HCEC 1CT (cell line): Measurements from ENCODE around the gene CCPG1.
"Not testable (repeated sequence)": the region's sequence is repeated elsewhere in the genome, so short reads cannot be mapped to it uniquely, and the experiment has no call there.

Experiments used
- DNase-seq: peaks from one replicate; pipeline ENCODE4 v3.0.0-alpha.2; 2017

The CCPG1 gene, protein sequence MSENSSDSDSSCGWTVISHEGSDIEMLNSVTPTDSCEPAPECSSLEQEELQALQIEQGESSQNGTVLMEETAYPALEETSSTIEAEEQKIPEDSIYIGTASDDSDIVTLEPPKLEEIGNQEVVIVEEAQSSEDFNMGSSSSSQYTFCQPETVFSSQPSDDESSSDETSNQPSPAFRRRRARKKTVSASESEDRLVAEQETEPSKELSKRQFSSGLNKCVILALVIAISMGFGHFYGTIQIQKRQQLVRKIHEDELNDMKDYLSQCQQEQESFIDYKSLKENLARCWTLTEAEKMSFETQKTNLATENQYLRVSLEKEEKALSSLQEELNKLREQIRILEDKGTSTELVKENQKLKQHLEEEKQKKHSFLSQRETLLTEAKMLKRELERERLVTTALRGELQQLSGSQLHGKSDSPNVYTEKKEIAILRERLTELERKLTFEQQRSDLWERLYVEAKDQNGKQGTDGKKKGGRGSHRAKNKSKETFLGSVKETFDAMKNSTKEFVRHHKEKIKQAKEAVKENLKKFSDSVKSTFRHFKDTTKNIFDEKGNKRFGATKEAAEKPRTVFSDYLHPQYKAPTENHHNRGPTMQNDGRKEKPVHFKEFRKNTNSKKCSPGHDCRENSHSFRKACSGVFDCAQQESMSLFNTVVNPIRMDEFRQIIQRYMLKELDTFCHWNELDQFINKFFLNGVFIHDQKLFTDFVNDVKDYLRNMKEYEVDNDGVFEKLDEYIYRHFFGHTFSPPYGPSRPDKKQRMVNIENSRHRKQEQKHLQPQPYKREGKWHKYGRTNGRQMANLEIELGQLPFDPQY

DNA sequence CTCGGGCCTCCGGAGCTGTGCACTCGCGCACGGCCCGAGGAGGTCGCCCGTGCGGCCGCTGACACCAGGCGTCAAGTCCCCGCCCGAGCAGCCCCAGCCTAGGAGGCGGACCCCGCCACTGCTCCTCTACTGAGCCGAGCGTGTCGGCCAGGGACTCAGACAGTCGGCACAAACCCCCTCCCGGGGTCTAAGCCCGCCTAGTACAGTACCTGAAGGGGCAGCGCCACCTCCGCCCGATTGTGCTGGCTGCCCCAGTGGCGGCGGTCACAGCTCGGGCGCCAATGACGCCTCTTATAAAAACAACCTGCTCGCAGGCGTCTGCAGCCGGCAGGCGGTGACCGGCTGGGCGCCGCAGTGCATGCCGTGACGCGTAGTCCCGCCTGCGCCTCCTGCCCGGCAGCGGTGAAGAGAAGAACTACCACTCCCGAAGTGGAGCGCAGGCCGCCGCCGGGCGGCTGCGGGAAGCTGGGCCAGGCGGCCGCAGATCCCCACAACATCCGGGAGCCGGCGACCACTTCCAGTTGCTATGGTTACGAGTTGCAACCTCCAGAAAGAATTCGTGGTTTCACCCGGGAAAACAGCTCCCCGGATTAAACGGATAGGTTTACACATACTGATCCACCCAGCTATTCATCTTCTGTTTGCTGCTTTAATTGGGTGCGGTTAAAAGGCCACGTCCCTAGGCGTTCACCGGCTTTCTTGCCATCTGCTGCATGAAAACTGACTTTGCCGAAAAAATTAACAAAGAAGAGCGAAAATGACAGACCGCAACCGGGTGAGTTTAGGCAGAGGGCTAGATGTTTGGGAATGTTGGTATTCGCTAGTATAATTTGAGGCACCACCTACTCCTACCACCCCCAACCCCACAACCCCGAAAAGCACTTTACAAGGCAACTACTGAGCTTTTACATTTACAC lies at the start of gene CCPG1, which contains the start of gene PIERCE2:
TSS of gene CCPG1 (minus strand) at position 348 of the 917 bp plus-strand sequence. CDS start 18,935 bp downstream, outside the sequence.
TSS of gene PIERCE2 (plus strand) at position 484 of the 917 bp plus-strand sequence. CDS start at position 758, 274 bp downstream.
- DNase-seq = peak; percentile 97

DNA sequence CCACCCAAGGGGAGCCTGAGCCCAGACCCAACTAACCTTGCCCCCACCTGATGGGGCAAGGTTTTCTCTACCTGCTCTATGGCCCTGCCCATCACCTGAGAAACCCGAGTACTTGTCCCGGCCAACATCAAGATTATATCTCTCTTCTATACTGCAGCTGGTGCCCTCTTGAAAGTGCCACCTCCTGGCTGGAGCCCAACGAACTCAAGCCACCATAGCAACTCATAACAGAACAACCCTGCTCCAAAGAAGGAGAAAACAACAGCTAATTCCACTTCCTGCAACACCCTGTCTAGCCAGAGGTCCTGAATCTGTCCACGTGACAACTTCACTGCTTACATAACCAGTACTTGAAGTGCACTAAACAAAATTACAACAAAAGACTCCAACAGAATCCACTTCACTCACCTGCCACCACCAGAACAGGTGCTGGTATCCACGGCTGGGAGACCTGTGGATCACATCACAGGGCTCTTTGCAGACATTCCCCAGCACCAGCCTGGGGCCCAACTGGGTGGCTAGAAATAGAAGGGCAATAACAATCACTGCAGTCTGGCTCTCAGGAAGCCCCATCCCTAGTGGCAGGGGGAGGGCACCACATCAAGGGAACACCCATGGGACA lies 49.4 kb upstream of the CCPG1 start:
- no peak for DNase-seq

DNA sequence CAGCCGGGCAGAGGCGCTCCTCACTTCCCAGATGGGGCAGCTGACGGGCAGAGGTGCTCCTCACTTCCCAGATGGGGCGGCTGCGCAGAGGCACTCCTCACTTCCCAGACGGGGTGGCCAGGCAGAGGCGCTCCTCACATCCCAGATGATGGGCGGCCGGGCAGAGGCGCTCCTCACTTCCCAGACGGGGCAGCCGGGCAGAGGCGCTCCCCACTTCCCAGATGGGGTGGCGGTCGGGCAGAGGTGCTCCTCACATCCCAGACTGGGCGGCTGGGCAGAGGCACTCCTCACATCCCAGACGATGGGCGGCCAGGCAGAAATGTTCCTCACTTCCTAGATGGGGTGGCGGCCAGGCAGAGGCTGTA lies 38.9 kb upstream of the CCPG1 start:
- DNase-seq = not testable (repeated sequence)

DNA sequence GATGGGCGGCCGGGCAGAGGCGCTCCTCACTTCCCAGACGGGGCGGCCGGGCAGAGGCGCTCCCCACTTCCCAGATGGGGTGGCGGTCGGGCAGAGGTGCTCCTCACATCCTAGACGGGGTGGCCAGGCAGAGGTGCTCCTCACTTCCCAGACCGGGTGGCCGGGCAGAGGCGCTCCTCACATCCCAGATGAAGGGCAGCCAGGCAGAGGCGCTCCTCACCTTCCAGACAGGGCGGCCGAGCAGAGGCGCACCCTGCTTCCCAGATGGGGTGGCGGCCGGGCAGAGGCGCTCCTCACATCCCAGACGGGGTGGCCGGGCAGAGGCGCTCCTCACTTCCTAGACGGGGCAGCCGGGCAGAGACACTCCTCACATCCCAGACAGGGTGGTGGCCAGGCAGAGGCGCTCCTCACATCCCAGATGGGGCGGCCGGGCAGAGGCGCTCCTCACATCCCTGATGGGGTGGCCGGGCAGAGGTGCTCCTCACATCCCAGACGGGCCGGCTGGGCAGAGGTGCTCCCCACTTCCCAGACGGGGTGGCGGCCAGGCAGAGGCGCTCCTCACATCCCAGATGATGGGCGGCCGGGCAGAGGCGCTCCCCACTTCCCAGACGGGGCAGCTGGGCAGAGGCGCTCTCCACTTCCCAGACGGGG lies 38.3 kb upstream of the CCPG1 start:
- DNase-seq = not testable (repeated sequence)

DNA sequence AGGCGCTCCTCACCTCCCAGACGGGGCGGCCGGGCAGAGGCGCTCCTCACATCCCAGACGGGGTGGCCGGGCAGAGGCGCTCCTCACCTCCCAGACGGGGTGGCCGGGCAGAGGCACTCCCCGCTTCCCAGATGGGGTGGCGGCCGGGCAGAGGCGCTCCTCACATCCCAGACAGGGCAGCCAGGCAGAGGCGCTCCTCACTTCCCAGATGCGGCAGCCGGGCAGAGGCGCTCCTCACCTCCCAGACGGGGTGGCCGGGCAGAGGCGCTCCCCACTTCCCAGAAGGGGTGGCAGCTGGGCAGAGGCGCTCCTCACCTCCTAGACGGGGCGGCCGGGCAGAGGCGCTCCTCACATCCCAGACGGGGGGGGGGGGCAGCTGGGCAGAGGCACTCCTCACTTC lies 37.8 kb upstream of the CCPG1 start:
- DNase-seq = not testable (repeated sequence)

DNA sequence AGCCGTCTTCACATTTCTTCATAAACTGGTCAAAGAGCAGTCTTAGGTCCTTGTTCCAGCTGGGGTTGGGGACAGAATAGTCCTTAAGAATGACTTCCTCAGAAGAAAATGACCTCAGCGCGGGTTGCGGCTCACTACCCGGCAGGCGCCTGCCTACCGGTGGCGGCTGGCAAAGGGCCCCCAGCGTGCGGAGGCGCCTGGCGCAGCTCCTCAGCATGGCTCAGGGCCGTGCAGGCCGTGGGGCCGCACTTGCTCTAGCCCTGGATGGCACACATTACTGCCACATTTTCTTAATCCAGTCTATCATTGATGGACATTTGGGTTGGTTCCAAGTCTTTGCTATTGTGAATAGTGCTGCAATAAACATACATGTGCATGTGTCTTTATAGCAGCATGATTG lies 35.0 kb upstream of the CCPG1 start:
- not testable (repeated sequence) for DNase-seq

DNA sequence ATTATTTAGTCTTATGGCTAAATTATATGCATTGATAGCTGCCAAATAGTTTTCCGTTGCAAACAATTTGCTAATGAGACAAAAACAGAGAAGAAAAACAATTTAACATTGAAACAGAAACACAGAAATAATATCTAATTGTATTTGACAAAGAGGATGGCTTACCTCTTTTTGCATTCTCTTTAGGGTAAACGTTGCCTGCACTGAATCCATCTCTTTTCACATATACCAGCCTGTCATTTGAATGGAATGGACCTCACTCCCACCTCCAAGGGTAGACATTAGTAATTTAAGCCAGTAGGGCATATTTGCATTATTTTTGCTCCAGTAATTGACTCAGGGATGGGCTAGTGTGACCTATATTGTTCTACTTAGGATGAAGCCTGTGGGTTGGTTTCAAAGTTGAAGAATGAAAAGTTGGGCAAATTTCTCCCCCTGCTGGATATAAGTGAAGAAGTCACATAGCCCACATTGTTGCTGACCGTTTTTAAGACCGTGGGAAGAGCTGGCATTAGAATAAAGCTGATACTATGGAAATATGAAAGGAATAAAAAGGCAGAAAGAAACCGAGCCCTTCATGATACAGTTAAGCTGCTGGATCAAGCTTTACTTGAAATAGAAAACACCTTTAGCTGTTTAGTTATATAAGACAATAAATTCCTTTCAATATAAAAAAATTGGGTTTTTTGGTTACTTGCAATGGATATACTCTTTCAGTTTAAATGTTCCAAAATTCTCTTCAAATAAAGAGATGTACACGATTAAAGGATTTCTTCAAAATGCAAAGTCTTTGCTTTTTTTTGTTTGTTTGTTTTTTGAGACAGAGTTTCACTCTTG lies 27.0 kb upstream of the CCPG1 start:
- DNase-seq = peak; percentile 69

DNA sequence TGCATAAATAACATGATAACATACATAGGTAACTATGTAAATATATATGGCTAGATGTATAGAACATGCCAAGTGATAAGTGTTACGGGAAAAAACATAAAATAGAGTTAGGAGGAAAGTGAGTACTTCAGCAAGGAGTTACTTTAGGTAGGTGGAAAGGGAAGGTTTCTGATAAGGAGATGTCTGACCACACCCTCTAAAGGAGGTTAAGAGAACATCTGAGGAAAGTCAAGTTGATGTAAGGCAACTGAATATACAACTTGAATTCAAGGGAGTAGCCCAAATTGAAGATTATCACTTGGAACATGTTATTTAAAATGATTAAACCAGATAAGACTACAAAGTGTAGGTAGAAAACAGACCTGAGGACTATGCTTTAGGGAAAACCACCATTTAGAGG lies 13.9 kb upstream of the CCPG1 start:
- DNase-seq = no peak

DNA sequence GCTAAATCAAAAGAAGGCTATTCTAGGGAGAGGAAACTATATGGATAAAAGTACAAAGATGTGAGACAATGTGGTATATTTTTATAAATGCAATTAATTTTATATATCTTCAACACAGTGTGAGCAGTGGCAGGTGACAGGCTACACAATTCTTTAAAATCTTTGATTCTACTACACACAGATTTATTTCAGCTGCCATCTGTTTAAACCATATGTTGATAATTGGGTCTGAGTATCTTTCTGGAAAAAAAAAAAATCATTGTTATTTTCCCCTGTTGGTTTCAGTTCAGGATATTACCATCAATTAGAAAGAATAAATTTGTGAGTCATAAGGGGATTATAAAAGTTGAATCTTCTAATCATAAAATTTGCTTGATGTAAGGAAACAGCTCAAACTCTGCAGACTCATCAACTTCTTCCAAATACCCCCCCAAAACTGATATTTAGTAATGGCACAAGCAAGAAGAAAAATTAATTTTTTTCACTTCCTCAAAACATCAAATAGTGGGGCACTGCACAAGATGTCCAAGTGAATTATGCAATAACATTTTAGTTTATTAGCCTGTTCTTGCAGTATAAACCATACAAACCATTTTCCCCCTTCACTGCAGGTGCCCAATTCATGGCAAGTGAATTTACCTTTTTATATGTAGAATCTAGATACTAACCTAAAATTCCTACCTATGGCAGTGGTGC lies 12.2 kb upstream of the CCPG1 start:
- no peak for DNase-seq

DNA sequence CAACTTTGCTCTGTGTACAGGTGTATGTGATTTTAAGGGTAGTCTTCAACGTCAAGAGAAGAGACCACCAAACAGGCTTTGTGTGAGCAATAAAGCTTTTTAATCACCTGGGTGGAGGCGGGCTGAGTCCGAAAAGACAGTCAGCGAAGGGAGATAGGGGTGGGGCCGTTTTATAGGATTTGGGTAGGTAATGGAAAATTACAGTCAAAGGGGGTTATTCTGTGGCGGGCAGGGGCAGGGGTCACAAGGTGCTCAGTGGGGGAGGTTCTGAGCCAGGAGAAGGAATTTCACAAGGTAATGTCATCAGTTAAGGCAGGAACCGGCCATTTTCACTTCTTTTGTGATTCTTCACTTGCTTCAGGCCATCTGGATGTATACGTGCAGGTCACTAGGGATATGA lies 9.5 kb upstream of the CCPG1 start:
- DNase-seq = not testable (repeated sequence)

DNA sequence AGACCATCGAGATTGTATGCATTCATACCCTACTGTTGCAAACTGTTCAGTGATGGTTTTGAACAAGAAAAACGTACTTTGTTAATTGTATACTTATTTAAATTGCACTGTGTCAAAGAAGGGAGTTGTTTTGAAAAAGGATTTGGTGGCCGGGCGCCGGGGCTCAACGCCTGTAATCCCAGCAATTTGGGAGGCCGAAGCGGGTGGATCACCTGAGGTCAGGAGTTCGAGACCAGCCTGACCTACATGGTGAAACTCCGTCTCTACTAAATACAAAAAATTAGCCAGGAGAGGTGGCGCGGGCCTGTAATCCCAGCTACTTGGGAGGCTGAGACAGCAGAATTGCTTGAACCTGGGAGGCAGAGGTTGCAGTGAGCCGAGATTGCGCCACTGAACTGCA lies 817 bp upstream of the CCPG1 start:
- not testable (repeated sequence) for DNase-seq

DNA sequence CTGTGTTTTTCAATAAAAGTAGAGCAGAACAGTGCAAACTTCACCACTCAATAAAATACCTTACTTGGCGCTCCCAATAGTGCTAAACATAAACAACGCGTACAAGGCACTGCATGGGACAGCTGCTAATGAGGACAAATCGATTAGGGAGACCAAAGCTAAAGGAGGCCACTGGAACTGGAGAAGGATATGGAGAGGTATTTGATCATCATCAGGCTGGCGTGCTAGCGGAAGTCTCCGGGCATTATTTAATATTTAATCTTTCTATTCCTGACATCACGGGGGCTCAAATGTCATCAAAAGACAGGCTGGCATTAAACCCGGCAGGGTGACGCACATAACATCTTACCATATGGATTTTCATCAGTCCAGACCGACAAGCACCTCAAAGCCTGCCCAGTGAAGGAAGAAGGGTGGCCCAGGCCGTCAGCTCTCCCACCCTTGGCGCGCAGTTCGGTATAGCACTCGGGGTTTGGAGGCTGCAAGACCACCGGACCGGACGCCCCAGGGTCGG lies 604 bp downstream of the CCPG1 start:
- peak; percentile 24 for DNase-seq

DNA sequence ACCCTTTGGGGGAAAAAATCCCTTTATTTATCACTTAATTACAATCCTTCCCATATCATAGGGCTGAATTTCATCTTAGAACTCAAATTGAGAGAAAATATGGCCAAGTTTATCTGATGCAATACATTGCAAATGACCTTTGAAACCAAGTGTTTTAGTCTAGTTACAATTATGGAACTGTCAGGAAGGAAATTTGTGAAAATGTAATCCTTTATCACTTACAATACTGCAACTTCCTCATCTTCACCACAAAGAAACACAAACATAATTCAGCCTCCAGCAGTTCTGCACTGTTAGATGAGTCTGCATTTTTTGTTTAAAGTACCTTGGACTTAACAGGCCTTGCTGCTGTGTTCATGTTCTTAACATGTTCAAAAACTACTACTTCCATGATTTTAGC lies 4.6 kb downstream of the CCPG1 start:
- DNase-seq = peak; percentile 3

DNA sequence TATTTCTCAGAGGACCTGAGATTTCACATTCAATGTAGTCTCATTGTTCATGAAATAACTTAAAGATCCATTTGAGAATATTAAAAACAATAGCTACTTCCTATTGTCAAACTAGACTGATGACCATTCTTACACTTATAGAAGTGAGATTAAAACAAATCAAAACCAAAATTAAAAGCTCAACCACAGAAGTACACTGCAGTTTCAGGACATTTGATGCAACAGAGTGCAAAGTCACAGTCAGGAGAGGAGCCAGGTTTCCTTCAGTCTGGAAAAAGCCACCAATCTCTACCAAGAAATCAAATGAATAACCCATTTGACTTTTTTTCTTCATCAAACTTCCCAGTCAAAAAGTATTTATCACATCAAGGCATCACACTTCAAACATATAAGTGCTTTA lies 5.5 kb downstream of the CCPG1 start:
- DNase-seq = no peak

DNA sequence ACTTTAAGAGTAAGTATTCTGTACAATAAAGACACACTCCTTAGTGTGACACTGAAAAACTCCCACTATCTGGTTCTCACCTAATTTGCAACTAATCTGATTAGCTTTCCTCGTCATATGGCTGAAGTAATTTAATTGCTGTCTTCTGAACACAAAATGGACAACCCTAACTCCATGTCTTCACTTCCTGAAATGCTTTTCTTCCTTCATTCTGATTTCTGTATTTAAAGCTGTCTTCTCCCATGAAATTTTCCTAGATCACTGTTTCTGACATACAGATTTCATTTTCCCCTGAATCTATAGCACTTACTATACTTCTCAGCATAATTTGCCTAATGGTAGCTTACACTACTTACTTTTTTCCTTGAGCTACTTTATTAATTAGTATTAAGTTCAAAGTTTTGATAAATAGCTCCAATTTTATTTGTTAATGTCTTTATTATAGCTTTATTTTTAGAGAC lies 6.3 kb downstream of the CCPG1 start:
- no peak for DNase-seq

DNA sequence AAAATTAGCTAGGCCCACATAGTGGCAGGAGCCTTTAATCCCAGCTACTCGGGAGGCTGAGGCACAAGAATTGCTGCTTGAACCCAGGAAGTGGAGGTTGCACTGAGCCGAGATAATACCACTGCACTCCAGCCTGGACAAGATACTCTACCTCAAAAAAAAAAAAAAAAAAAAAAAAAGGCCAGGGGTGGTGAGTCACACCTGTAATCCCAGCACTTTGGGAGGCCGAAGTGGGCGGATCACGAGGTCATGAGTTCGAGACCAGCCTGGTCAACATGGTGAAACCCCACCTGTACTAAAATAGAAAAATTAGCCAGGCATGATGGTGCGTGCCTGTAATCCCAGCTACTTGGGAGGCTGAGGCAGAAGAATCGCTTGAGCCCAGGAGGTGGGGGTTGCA lies 8.1 kb downstream of the CCPG1 start:
- not testable (repeated sequence) for DNase-seq

DNA sequence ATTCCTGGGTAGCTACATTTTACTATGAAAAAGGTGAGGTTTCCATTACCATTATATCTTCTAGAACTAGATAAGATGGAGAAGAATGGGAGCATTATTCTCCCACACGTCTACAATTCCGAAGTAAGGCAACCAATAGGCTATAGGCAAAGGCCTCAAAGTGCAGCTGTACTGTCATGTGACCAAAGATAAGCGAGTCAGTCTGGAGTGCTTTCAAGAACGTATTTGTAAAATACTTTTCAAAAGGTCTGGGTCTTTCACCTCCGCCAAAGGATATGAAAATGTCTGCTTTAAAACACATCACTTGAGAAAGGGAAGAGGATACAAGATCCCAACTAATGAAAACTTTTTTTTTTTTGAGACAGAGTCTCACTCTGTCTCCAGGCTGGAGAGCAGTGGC lies 9.9 kb downstream of the CCPG1 start:
- DNase-seq = no peak

DNA sequence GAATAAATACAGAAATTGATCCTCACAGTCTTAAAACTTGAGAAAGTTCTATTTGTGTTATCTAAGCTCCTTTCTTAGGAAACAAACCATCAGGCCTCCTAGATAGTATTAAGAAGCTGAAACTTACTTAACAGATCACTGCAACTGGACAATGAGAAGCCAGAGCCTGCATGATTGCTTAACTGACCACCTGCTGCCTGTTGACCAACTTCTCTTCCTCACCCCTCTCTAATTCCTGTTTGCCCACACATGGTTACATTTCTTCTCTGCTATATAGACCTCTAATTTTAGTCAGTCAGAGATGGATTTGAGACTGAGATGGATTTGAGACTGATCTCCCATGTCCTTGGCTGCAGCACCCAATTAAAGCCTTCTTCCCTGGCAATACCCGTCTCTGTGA lies 13.5 kb downstream of the CCPG1 start:
- DNase-seq = peak; percentile 24

DNA sequence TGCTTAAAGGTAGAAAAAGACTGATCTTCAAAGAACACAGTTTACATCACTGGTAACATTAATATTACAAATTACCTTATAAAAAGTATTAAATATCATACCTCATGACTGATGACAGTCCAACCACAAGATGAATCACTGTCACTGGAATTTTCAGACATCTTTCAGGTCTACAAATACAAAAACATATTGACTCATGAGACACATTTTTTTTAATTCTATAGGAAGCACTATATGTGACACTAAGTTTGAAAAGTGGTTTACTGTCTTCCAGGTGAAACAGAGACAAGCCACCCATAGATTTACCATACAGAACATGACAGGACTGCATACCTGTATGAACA lies 18.9 kb downstream of the CCPG1 start:
- DNase-seq = peak; percentile 76

DNA sequence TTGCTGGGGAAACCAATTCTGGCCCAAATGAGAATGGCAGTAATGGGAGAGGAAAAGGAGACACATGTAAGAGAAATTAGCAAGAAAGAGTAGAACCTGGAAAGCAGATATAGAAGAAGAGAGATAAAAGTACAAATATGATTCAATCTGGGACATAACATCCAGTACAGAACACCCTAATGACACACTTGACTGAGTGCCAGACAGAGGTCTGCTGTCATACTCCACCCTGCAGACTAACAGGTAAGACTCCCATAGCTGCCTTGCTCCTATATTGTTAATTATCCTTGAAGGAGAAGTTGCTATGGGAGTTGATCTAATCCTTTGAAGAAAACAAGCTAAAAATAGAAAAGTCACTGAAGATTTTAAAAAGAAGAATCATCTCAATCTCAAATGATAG lies 21.1 kb downstream of the CCPG1 start:
- no peak for DNase-seq
